Tibial nerve (tissue), 4 donors: Measurements from ENCODE around the gene JMJD1C. TPM values are rescaled to one million over a fixed set of nuclear protein-coding genes. Genes with fewer than 3 reads are reported as not detected.

Experiments
- DNase-seq, 2 donors: peaks; one replicate each; pipeline ENCODE4 v3.0.0-alpha.2; 2019; ENCODE audit warnings: low spot score in 2 of 2
- H3K27ac ChIP-seq, 4 donors: fragments of 200-600 bp; sonication (generic) in 3 of 4; one replicate each; pipeline ENCODE4 v1.5.1; 2017 to 2019; ENCODE audit warnings: mild to moderate bottlenecking in 1 of 4
- H3K27me3 ChIP-seq, 2 donors: fragments of 200-600 bp; sonication (generic) in 1 of 2; one replicate each; pipeline versions ENCODE4 v1.5.1 to v1.6.0; 2017 to 2019
- H3K36me3 ChIP-seq, 3 donors: fragments of 200-600 bp; sonication (generic); one replicate each; pipeline ENCODE4 v1.5.1; 2018 to 2019
- H3K4me1 ChIP-seq, 4 donors: fragments of 200-600 bp; sonication (generic) in 3 of 4; one replicate each; pipeline ENCODE4 v1.5.1; 2017 to 2019
- H3K4me3 ChIP-seq, 4 donors: fragments of 200-600 bp; sonication (generic) in 3 of 4; one replicate each; pipeline ENCODE4 v1.5.1; 2017 to 2019; ENCODE audit warnings: mild to moderate bottlenecking in 1 of 4, moderate library complexity in 1 of 4
- H3K9me3 ChIP-seq, 4 donors: fragments of 200-600 bp; sonication (generic) in 3 of 4; one replicate each; pipeline ENCODE4 v1.5.1; 2017 to 2019
- EP300 ChIP-seq, 2 donors: sonication (generic); formaldehyde crosslinking; IDR thresholded peaks; one replicate each; pipeline ENCODE4 v1.6.1; 2017; ENCODE audit warnings: antibody characterized with exemption in 2 of 2, mild to moderate bottlenecking in 1 of 2
- POLR2A ChIP-seq, 2 donors: fragments of 450-650 bp; IDR thresholded peaks; one replicate each; pipeline ENCODE4 v1.6.1; 2017; ENCODE audit warnings: antibody characterized with exemption in 2 of 2, mild to moderate bottlenecking in 2 of 2, moderate library complexity in 2 of 2
- WGBS, 2 donors: methylation state at CpG; one replicate each; pipeline ENCODE4 v1.1.5; 2018; 5-methylcytosine and 5-hydroxymethylcytosine counted together
- total RNA-seq, 4 donors: library from RNA; depleted of rRNA; stranded (reverse); fragments of >200 nt; gene quantifications; one replicate each; pipeline ENCODE4 v1.1.0, GENCODE V29; 2016
- TF ChIP-seq, protein P1 (sequence below), 5 experiments: fragments of 200-600 bp in 3 of 5; fragments of 450-650 bp in 2 of 5; sonication (generic) in 3 of 5; IDR thresholded peaks; one replicate each; pipeline ENCODE4 v1.5.1; 2016 to 2019; ENCODE audit warnings: antibody characterized with exemption in 5 of 5, mild to moderate bottlenecking in 3 of 5, moderate library complexity in 2 of 5

JMJD1C gene
- total RNA-seq, 4 donors from 2014 or later, result 100 to 156 (median 131) TPM

DNA sequence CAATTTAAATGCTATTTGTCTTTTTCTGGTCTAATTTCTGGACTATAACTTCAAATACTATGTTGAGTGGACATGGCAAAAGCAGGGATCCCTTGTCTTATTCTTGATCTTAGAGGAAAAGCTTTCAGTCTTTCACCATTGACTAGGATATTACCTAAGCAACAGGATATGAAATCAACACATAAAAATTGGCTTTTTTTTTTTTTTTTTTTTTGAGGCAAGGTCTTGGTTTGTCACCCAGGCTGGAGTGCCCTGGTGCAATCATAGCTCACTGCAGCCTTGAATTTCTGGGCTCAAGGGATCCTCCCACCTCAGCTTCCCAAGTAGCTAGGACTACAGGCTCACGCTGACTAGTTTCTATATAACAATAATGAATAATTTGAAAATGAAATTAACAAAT lies 90.8 kb downstream of the JMJD1C start:
- DNase-seq, result no peak
- TF ChIP-seq POLR2A (IDR thresholded peaks at IDR 0.05) (no peak), EP300 (IDR thresholded peaks at IDR 0.05) (no peak)
- TF ChIP-seq, protein P1, sequence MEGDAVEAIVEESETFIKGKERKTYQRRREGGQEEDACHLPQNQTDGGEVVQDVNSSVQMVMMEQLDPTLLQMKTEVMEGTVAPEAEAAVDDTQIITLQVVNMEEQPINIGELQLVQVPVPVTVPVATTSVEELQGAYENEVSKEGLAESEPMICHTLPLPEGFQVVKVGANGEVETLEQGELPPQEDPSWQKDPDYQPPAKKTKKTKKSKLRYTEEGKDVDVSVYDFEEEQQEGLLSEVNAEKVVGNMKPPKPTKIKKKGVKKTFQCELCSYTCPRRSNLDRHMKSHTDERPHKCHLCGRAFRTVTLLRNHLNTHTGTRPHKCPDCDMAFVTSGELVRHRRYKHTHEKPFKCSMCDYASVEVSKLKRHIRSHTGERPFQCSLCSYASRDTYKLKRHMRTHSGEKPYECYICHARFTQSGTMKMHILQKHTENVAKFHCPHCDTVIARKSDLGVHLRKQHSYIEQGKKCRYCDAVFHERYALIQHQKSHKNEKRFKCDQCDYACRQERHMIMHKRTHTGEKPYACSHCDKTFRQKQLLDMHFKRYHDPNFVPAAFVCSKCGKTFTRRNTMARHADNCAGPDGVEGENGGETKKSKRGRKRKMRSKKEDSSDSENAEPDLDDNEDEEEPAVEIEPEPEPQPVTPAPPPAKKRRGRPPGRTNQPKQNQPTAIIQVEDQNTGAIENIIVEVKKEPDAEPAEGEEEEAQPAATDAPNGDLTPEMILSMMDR (IDR thresholded peaks at IDR 0.05), result no peak
- Histone ChIP-seq H3K27me3 (no peaks in the 10 kb centered on the region), H3K36me3 (peaks cover 0 to 7% (median 0%) of the 10 kb centered on the region in 3 donors), H3K9me3 (no peaks in the 10 kb centered on the region), H3K4me1 (peaks cover 0 to 36% (median 13%) of the 10 kb centered on the region in 4 donors), H3K4me3 (no peak overlapping the region), H3K27ac (peak overlapping the region in 1 of 4 donors; percentile 60)
- 96 to 100% methylated on average over 1 of the region's 1 CpG for WGBS, 2 donors

DNA sequence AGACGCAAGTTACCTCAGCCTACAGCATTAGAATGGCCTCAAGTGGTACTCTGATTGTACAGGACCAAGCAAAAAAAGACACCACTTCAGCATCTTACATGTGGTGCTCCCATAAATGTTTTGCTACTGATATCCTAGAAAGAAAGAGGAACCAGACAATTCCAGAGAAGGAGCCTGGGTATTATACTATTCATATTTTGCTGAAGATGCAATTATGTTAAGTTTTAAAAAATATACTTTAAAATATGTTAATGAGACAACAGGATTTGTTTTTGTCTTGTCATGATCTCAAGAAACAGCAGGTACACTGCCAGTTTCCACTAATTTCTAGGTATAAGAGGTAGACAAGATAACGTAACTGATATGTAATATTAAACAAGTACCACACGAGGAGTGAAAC lies 92.6 kb downstream of the JMJD1C start:
- Histone ChIP-seq H3K36me3 (no peaks in the 10 kb centered on the region), H3K27ac (no peak overlapping the region), H3K9me3 (no peaks in the 10 kb centered on the region), H3K27me3 (no peaks in the 10 kb centered on the region), H3K4me1 (peaks cover 0 to 26% (median 13%) of the 10 kb centered on the region in 4 donors), H3K4me3 (no peak overlapping the region)
- TF ChIP-seq EP300 (IDR thresholded peaks at IDR 0.05) (no peak), POLR2A (IDR thresholded peaks at IDR 0.05) (no peak)
- TF ChIP-seq, protein P1 (IDR thresholded peaks at IDR 0.05), result no peak
- DNase-seq, result no peak
- WGBS, 2 donors, result 94% methylated on average over 3 of the region's 3 CpGs

DNA sequence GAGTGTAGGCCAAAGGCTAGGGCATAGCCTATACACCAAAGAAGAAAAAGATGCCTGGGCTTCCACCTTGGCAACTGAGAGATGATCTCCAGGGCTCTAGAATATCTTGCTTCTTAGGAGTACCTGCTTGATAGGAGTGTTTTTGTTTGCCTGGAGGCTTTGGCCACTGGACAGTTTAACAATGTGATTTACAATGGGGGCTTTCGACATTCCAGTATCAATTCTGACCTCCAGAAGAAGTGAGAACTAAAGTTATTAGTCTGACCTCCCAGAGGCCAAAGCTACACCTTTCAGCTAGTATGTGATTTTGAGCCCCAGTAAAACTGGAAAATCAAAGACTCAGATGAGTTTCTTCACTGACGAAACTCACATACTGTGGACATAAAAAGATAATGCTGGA lies 96.1 kb downstream of the JMJD1C start:
- TF ChIP-seq, protein P1 (IDR thresholded peaks at IDR 0.05), result no peak
- TF ChIP-seq POLR2A (IDR thresholded peaks at IDR 0.05) (no peak), EP300 (IDR thresholded peaks at IDR 0.05) (no peak)
- Histone ChIP-seq H3K27ac (no peak overlapping the region), H3K4me3 (no peak overlapping the region), H3K9me3 (no peaks in the 10 kb centered on the region), H3K36me3 (no peaks in the 10 kb centered on the region), H3K27me3 (no peaks in the 10 kb centered on the region), H3K4me1 (peaks cover 0 to 14% (median 0%) of the 10 kb centered on the region in 4 donors)
- WGBS, 2 donors, result 85 to 86% methylated on average over 2 of the region's 2 CpGs
- DNase-seq, result no peak

DNA sequence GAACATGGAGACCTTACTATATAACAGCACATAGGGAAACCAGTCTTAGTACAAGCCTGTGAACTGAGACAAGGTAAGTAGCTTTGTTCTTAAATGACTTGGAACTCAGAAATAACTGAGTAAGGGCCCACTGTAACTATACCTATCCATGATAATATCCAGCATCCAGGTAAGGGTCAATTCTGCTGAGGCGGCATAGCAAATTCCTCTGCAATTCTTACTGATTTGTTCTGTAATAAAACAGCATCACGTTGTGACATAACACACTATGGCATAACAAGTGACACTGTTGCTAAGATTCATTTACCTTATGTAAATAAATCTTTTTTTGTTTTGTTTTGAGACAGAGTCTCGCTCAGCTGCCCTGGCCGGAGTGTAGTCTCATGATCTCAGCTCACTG lies 97.4 kb downstream of the JMJD1C start:
- WGBS, 2 donors, result 94% methylated on average over 4 of the region's 4 CpGs
- Histone ChIP-seq H3K36me3 (no peaks in the 10 kb centered on the region), H3K27me3 (no peaks in the 10 kb centered on the region), H3K9me3 (no peaks in the 10 kb centered on the region), H3K4me1 (peaks cover 0 to 14% (median 0%) of the 10 kb centered on the region in 4 donors), H3K4me3 (no peak overlapping the region), H3K27ac (no peak overlapping the region)
- TF ChIP-seq EP300 (IDR thresholded peaks at IDR 0.05) (no peak), POLR2A (IDR thresholded peaks at IDR 0.05) (no peak)
- TF ChIP-seq, protein P1 (IDR thresholded peaks at IDR 0.05), result no peak
- no peak for DNase-seq

DNA sequence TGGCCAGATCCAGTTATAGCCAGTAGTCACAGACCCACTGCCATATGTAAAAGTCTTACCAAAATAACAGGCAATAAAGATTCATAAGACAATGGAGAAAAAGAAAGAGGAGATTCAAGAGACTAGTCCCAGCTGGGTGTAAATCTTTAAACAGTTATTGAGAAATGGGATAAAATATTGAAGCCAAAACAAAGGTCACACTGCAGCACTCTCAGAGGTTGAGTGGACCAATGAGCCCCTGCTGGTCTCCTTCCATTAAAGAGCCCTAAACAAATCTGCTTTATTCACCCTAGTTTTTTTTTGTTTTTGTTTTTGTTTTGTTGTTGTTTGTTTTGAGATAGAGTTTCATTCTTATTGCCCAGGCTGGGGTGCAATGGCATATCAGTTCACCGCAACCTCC lies 98.8 kb downstream of the JMJD1C start:
- no peak for TF ChIP-seq EP300 (IDR thresholded peaks at IDR 0.05)
- TF ChIP-seq, protein P1 (IDR thresholded peaks at IDR 0.05), result no peak
- TF ChIP-seq POLR2A (IDR thresholded peaks at IDR 0.05), result no peak
- H3K4me3 ChIP-seq, result no peak overlapping the region
- no peaks in the 10 kb centered on the region for H3K27me3 ChIP-seq
- H3K4me1 ChIP-seq, result peaks cover 0 to 14% (median 0%) of the 10 kb centered on the region in 4 donors
- WGBS, 2 donors, result 96 to 100% methylated on average over 1 of the region's 1 CpG
- H3K27ac ChIP-seq, result no peak overlapping the region
- DNase-seq, result no peak
- no peaks in the 10 kb centered on the region for H3K9me3 ChIP-seq
- no peaks in the 10 kb centered on the region for H3K36me3 ChIP-seq
